ENCODE measurements around the gene RAB3GAP2. TPM values are rescaled to one million over a fixed set of nuclear protein-coding genes. Genes with fewer than 3 reads are reported as not detected.

Gene RAB3GAP2
- total and polyA plus RNA-seq, 2 of the 13 experiments (the other 11 are each of a cell fraction or from before 2014, with no cell fraction given): 22.6 to 25.0 TPM

DNA sequence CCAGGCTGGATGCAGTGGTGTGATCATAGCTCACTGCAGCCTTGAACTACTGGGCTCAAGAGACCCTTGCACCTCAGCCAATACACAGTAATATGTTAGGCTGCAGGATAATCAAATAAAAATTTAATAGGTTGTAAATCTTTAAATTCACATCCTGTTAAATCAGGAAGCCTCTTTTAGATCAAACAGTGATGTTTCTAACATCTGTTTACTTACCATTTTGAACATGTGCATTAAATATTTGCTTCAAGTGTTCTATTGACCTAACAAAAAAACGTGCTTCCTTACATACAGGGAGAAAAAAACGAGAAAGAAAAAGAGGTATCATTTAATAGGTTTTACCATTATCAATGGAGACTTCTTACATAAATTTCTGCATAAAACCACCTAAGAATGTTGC lies 107.7 kb downstream of the RAB3GAP2 start:
- TF ChIP-seq SMAD3 (CRISPR knock-in tag; IDR thresholded peaks at IDR 0.05): no peak
- TF ChIP-seq, protein P1, sequence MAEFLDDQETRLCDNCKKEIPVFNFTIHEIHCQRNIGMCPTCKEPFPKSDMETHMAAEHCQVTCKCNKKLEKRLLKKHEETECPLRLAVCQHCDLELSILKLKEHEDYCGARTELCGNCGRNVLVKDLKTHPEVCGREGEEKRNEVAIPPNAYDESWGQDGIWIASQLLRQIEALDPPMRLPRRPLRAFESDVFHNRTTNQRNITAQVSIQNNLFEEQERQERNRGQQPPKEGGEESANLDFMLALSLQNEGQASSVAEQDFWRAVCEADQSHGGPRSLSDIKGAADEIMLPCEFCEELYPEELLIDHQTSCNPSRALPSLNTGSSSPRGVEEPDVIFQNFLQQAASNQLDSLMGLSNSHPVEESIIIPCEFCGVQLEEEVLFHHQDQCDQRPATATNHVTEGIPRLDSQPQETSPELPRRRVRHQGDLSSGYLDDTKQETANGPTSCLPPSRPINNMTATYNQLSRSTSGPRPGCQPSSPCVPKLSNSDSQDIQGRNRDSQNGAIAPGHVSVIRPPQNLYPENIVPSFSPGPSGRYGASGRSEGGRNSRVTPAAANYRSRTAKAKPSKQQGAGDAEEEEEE (CRISPR knock-in tag; IDR thresholded peaks at IDR 0.05; ENCODE audit: borderline replicate concordance): no peak
- TF ChIP-seq, protein P2, sequence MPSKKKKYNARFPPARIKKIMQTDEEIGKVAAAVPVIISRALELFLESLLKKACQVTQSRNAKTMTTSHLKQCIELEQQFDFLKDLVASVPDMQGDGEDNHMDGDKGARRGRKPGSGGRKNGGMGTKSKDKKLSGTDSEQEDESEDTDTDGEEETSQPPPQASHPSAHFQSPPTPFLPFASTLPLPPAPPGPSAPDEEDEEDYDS (CRISPR knock-in tag; IDR thresholded peaks at IDR 0.05): no peak
- no peak for TF ChIP-seq EZH2 (conservative IDR thresholded peaks at IDR 0.05; ENCODE audit: low read depth, low read length)
- TF ChIP-seq, protein P3, sequence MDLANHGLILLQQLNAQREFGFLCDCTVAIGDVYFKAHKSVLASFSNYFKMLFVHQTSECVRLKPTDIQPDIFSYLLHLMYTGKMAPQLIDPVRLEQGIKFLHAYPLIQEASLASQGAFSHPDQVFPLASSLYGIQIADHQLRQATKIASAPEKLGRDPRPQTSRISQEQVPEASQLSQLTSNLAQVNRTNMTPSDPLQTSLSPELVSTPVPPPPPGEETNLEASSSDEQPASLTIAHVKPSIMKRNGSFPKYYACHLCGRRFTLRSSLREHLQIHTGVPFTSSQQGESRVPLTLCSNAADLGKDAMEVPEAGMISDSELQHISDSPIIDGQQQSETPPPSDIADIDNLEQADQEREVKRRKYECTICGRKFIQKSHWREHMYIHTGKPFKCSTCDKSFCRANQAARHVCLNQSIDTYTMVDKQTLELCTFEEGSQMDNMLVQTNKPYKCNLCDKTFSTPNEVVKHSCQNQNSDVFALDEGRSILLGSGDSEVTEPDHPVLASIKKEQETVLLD (CRISPR knock-in tag; IDR thresholded peaks at IDR 0.05; ENCODE audit: low read depth): no peak
- TF ChIP-seq, protein P4, sequence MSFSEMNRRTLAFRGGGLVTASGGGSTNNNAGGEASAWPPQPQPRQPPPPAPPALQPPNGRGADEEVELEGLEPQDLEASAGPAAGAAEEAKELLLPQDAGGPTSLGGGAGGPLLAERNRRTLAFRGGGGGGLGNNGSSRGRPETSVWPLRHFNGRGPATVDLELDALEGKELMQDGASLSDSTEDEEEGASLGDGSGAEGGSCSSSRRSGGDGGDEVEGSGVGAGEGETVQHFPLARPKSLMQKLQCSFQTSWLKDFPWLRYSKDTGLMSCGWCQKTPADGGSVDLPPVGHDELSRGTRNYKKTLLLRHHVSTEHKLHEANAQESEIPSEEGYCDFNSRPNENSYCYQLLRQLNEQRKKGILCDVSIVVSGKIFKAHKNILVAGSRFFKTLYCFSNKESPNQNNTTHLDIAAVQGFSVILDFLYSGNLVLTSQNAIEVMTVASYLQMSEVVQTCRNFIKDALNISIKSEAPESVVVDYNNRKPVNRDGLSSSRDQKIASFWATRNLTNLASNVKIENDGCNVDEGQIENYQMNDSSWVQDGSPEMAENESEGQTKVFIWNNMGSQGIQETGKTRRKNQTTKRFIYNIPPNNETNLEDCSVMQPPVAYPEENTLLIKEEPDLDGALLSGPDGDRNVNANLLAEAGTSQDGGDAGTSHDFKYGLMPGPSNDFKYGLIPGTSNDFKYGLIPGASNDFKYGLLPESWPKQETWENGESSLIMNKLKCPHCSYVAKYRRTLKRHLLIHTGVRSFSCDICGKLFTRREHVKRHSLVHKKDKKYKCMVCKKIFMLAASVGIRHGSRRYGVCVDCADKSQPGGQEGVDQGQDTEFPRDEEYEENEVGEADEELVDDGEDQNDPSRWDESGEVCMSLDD (CRISPR knock-in tag; IDR thresholded peaks at IDR 0.05; ENCODE audit: borderline replicate concordance): no peak
- no peak for TF ChIP-seq JUNB (CRISPR knock-in tag; IDR thresholded peaks at IDR 0.05; ENCODE audit: borderline replicate concordance)
- TF ChIP-seq, protein P5, sequence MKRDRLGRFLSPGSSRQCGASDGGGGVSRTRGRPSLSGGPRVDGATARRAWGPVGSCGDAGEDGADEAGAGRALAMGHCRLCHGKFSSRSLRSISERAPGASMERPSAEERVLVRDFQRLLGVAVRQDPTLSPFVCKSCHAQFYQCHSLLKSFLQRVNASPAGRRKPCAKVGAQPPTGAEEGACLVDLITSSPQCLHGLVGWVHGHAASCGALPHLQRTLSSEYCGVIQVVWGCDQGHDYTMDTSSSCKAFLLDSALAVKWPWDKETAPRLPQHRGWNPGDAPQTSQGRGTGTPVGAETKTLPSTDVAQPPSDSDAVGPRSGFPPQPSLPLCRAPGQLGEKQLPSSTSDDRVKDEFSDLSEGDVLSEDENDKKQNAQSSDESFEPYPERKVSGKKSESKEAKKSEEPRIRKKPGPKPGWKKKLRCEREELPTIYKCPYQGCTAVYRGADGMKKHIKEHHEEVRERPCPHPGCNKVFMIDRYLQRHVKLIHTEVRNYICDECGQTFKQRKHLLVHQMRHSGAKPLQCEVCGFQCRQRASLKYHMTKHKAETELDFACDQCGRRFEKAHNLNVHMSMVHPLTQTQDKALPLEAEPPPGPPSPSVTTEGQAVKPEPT (CRISPR knock-in tag; IDR thresholded peaks at IDR 0.05; ENCODE audit: low read depth): no peak
- ChIA-PET CTCF (ENCODE audit: low intra/inter-chr PET ratio, low total read pairs) (no interaction called here), POLR2A (no interaction called here)
- no peaks in the 10 kb centered on the region for H3K9me3 ChIP-seq (ENCODE audit: low read length)
- no peak overlapping the region for H3K4me3 ChIP-seq (replicated peaks in 1 of 3; ENCODE audit: insufficient read depth in 1 of 3, low read depth in 2 of 3, low read length in 3 of 3)
- no peak overlapping the region for H3K9ac ChIP-seq (ENCODE audit: insufficient read depth, low read depth, low read length)
- H3K27me3 ChIP-seq (ENCODE audit: control insufficient read depth in 1 of 2, insufficient read depth in 2 of 2, low read length in 2 of 2): no peaks in the 10 kb centered on the region
- FAIRE-seq (no peak), DNase-seq (ENCODE audit: low spot score) (no peak), ATAC-seq (no peak)
- H2AFZ ChIP-seq (ENCODE audit: low read length): no peak overlapping the region
- no peaks in the 10 kb centered on the region for H4K20me1 ChIP-seq (ENCODE audit: insufficient read depth, low read length)
- no peak overlapping the region for H3K4me2 ChIP-seq (ENCODE audit: low read depth, low read length)
- BruUV-seq (replicated peaks): no TSS peak
- WGBS (ENCODE audit: low lambda C conversion rate): 83% methylated on average over 2 of the region's 2 CpGs
- H3K36me3 ChIP-seq (replicated peaks in 1 of 2; ENCODE audit: control insufficient read depth in 1 of 2, insufficient read depth in 2 of 2, low read length in 2 of 2): peaks cover 9 to 32% of the 10 kb centered on the region in 2 experiments
- intact Hi-C loops (cut with micrococcal nuclease; ENCODE audit: unreplicated experiment): no loop called here
- no peaks in the 10 kb centered on the region for H3K79me2 ChIP-seq (ENCODE audit: insufficient read depth, low read length)
- in situ Hi-C loops (cut with HindIII; ENCODE audit: extremely low pct_ligation_motif_present, low pct_unique_long_range_greater_than_20kb): no loop called here
- no peaks in the 10 kb centered on the region for H3K4me1 ChIP-seq (ENCODE audit: insufficient read depth, low read length)
- H3K27ac ChIP-seq (ENCODE audit: extremely low read length, insufficient read depth, low read length): no peak overlapping the region
